HG03469 (cell line): Measurements from ENCODE around the gene ACTRT3.
"Not testable (repeated sequence)": the region's sequence is repeated elsewhere in the genome, so short reads cannot be mapped to it uniquely, and the experiment has no call there.

Source experiments
- ATAC-seq: cut with Tn5 transposase; IDR thresholded peaks from one replicate; pipeline ENCODE4 v1.9.1; 2021; ENCODE audit warnings: mild to moderate bottlenecking, moderate library complexity, moderate number of reproducible peaks; ENCODE audit not compliant: unreplicated experiment

The ACTRT3 gene

DNA sequence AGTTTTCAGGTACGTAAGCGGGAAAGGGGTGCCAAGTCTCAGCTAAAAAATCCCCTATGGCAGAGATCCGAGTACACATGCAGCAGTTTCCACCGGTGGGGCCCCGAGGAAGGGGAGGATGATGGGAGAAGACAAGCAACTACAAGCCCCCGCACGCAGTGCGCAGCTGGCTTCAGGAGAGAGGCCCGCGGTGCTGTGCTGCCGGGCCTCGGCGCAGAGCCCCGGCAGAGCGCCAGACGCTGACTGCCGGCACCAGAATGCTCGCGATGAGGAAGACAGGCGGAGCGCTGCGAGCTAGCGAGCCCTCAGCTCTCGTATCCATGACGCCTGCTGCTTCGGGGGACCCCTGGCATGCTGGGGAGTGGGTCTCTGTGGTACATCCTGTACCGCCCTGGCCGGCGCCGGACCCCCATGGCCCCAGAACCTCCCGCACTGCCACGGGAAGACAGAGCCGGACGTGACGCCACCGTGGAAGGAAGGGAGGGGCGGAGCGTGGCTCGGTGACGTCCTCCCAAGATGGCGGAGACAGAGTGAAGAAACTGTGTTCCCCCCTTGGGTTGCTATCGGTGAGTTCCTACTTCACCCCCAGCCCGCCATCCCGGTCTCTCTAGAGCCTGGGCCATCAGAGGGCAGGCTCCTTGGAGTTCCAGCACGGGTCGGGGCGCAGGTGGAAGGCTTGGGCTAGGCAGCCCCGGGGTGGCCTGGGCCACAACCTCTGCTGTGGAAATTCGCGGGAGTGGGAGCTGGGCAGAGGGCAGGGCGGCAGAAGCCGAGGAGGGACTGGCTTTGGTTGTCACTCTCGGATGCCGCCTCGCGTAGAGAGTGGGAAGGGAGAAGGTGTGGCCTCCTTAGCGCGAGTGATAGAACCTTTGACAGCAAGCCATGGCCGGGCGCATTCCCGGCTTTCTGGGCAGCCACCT, 3.8 kb upstream of the ACTRT3 start, which contains the start of gene MYNN:
TSS of gene MYNN (plus strand) at position 500 of the 920 bp plus-strand sequence. CDS start 900 bp downstream, outside the sequence.
- ATAC-seq = peak; percentile 64

GRCh38 chr3:169772305-169772896, 3.0 kb upstream of the ACTRT3 start:
- ATAC-seq = peak; percentile 1

- ATAC-seq = peak; percentile 21
Measured at GRCh38 chr3:169771497-169772304, 2.3 kb upstream of the ACTRT3 start.

GRCh38 chr3:169764882-169765612, 4.3 kb downstream of the ACTRT3 start, which contains the start of gene TERC:
Gene TERC (minus strand): TSS chr3:169765060.
- peak; percentile 61 for ATAC-seq

GRCh38 chr3:169764312-169764881, 5.0 kb downstream of the ACTRT3 start:
- ATAC-seq = peak; percentile 29

GRCh38 chr3:169760479-169760878, 8.9 kb downstream of the ACTRT3 start:
- ATAC-seq = no peak

DNA sequence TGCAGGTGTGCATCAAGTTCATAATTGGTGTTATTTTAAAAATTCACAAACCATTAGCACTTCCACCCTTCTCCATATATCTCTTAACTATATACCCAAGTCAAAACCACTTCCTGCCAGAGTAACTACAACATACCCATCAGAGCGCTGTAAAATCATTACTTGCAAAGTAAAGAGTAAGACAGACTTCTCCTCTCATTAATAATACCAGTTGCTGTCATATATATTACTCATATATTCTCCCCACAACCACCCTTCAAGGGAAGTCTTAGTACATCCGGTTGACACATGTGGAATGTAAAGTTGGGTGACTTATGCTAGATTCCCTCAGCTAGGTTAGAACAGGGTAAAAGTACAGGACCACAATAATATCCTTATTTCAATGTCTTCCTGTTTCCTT, 10.1 kb downstream of the ACTRT3 start:
- peak; percentile 55 for ATAC-seq

GRCh38 chr3:169758359-169758994, 10.9 kb downstream of the ACTRT3 start:
- no peak for ATAC-seq

DNA sequence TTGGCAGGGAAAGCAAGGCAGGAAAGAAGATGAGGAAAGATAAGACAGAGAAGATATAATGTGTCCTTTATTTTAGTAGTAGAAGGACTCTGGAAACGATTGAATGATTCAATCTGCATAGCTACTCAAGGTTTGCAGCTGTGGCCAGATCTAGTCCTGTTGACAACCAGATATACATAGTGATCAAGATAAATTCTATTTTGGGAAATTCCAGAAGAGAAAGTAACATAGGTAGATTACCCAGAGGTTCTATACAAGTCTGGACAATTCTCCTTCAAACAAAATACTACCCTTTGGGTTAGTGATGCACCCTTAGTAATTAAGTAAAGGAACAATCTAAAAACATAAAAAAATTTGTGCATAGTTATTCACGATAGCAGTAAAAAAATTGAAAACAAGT, 13.9 kb downstream of the ACTRT3 start:
- no peak for ATAC-seq

- ATAC-seq = no peak
Measured at GRCh38 chr3:169754711-169755110, 14.7 kb downstream of the ACTRT3 start.

DNA sequence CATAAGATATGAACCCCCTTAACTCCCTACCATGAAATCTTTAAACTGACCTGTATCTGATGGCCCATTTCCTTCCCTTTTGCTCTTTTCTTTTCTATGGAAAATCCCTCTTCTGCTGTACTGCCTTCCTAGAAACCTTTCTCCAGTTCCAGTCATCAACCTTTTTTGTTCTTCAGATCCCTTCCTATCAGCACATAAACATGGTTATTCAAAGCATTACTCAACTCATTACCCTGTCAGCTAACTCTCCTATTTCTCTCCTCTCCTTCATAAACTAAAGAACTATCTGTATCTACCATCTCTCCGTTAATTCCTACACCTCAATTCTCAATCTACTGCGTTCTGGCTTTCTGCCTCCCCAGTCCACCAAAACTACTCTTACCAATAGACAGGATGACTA, 17.5 kb downstream of the ACTRT3 start:
- no peak for ATAC-seq

- no peak for ATAC-seq
Measured at GRCh38 chr3:169750665-169751064, 18.7 kb downstream of the ACTRT3 start.

DNA sequence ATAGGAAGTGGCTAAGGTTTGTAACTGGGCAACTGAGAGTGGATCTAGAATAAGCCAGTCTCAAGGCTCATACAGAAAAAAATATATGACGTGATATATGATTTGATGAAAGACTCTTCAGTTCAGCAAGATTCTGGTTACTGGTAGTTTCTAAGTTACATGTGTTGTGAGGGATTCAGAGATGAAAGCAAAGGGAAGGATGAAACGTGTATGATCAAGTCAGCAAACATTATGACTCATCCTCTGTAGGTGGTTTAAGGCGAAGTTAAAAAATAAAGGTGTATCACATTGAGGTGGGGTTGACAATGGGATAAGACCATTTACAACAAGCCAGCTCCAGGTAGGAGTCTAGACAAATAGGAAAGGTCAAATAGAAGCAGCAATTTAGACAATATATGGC, 20.7 kb downstream of the ACTRT3 start:
- ATAC-seq = no peak

- no peak for ATAC-seq
Measured at GRCh38 chr3:169746924-169747323, 22.4 kb downstream of the ACTRT3 start.

DNA sequence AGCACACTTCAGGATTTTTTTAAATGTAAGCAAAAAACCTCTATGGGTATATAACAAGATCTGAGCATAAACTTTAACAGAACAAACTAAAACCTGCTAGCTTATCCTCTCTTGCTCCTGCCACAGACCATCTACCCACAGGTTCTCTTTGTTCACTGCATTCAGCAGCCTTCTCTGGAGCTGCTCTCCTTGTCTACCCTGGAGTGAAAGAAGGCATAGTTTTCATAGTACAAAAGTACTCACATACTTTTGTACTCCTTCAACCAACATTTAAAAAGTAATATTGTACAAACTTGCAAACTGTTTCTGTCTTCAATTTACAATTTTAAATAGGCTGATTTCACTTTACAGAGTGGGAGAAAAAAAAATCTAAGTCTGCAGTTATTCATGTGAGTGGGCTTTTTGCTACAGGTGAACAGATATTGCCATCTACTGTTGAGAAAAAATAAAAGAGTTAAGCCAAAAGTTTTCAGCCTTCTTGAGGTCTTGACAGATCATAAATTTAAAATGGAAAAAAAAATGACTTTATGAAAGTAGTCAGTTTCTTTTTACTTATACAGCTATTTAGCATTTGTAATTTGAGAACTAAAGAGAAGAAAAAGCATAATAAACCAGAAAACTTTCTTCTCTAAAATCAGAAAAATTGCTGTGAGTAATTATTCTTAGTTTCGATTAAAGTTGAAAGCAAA, 24.9 kb downstream of the ACTRT3 start:
- no peak for ATAC-seq

GRCh38 chr3:169739067-169739466, 30.3 kb downstream of the ACTRT3 start:
- no peak for ATAC-seq

GRCh38 chr3:169731857-169732256, 37.5 kb downstream of the ACTRT3 start:
- not testable (repeated sequence) for ATAC-seq

DNA sequence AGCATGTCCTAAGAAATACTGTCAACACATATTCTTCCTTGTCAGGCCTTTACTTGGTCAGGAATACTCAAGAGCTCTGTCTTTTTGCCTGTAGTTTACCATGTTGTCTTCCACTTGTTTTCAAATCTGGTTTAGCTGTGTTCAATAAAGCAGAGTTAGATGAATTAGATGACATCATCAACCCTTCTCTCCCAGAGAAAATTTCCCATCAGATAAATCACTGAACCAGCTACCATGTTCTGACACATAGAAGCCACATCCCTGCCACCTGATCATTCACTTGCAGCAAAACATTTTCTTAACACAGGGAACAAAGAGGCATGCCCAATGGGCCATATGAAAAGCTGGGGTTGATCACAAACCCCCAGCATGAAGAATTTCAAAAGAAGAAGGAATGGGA, 46.6 kb downstream of the ACTRT3 start:
- ATAC-seq = no peak

DNA sequence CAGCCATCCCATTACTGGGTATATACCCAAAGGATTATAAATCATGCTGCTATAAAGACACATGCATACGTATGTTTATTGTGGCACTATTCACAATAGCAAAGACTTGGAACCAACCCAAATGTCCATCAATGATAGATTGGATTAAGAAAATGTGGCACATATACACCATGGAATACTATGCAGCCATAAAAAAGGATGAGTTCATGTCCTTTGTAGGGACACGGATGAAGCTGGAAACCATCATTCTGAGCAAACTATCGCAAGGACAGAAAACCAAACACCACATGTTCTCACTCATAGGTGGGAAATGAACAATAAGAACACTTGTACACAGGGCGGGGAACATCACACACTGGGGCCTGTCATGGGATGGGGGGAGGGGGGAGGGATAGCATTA, 50.9 kb downstream of the ACTRT3 start:
- not testable (repeated sequence) for ATAC-seq
